HG03196 (cell line): ENCODE data around the gene AKAP13.
A peak's percentile ranks its signal among the peaks of the same experiment; 100 is the strongest.

Source experiments
- ATAC-seq: cut with Tn5 transposase; IDR thresholded peaks from one replicate; pipeline ENCODE4 v1.9.1; 2021; ENCODE audit not compliant: unreplicated experiment

The AKAP13 gene

DNA sequence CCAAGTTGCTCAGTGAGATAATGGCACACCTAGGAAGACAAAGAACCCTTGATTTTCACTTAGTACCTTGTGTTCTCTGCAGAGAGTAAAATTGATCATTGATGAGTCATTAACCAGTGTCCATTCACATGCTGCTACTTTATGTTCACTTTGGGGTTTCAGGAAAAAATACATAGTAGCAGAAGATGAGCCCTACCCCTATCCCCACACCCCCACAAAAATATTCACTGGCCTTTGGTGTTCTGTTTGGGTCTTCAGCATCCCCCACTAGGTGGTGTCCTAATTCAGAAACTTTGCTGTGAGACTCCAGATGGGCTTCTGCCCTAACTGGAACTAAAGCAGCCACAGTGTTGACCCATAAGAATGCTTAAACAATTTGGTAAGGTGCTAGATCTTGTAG lies 235.5 kb downstream of the AKAP13 start:
- peak; percentile 56 for ATAC-seq

GRCh38 chr15:85616549-85617110 lies 236.2 kb downstream of the AKAP13 start:
- no peak for ATAC-seq

DNA sequence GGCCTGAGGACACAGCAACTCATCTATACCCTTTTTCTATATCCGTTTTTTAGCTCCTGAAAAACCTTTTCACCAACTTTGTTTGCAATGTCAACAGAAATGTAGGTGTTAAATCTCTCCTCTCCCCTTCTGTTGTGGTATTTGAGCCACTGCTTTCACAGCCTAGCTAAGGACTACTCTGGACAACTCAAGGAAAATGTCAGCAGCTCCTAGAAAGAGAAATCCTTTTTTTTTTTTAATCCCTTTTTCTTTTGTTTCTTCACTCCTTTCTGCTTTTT lies 237.8 kb downstream of the AKAP13 start:
- ATAC-seq: no peak

DNA sequence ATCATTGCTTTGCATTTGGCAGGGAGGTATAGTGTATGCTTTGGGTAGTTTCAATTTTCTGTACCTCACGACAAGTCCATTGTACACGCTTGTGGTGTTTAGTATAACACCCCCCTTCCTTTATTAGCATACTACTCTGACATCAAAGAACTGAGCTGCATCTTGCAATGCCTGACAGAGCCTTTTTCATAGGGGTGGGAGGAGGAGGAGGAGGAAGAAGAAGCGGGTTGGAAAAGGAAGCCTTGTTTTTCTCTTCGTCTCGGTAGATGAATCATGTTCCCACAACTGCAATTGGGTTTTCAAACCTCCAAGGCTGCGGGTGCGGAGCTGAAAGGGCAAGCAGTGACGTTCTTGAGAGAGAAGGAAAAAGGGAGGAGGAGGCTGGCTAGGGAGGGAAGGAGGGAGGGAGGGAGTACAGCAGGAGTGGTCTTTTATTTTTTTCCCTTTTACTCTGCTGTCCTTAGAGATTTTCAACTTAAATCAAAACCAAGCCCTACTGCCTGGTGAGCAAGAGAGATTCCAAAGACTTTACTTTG lies 238.6 kb downstream of the AKAP13 start:
- ATAC-seq: peak; percentile 42

DNA sequence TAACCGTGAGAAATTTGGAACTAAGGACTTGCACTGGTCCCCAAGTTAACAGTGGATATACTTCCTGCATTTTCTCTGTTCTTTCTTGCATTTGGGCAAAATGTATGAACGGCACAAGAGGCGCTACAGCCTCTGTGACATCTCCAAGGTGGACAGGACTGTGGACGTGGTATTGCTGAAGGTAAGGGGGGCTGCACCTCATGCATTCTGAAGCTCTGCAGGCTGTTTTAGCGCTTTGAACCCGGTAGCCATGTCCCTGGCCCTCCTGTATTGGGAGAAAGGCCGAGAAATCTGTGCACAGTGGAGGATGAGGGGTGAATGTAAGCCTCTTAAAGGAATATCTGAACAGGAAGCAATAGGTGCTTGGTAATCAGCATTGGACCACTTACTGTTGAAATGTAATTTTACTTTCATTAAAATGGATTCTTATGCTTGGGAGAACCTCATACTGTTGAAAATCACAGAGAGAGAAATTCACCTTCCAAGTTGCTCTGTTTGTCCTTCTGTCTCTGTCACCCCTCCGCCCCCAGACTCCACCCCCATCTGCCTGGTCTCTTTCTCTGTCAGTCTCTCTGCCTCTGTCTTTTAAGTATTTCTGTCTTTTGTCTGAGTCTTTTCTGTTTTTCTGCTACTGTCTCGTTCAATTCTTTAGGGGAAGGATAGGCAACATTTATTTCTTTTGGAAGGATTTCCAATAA lies 239.7 kb downstream of the AKAP13 start:
- ATAC-seq: no peak

DNA sequence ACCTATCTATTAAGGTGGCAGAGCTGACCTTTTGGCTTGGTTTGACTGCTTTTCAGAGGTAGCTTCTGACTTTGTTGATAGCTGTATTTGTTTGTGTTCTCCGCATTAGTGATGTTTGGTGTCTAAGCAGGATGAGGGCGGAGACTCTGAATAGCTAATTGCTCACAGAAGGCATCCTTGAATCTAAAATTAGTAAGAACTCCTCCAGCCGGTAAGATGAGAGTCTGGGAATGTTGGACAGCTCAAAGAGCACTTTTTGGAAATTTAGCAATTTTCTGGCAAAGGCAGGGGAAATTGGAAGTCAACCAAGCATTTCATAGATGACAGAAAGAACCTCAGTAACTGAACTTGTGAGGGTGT lies 240.3 kb downstream of the AKAP13 start:
- no peak for ATAC-seq

DNA sequence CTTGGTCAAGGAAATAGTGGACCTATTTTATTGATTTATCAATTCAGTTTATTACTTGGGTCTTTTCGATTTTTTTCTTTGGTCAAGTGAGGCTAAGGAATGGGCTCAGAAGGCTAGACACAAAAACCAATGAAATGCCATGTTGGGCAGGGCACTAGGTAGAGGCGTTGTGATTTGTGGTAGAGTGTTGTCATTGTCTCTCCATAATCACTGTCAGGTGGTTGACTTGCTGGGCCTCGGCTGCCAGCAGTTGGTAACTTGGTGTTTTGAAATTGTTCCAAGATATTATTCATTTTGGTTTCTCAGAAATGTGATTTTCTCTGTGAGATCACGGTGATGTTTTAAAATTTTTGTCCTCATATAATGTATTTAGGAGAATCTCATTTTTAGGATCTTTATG lies 240.7 kb downstream of the AKAP13 start:
- ATAC-seq: no peak

GRCh38 chr15:85622221-85622831 lies 241.9 kb downstream of the AKAP13 start:
- ATAC-seq: no peak

DNA sequence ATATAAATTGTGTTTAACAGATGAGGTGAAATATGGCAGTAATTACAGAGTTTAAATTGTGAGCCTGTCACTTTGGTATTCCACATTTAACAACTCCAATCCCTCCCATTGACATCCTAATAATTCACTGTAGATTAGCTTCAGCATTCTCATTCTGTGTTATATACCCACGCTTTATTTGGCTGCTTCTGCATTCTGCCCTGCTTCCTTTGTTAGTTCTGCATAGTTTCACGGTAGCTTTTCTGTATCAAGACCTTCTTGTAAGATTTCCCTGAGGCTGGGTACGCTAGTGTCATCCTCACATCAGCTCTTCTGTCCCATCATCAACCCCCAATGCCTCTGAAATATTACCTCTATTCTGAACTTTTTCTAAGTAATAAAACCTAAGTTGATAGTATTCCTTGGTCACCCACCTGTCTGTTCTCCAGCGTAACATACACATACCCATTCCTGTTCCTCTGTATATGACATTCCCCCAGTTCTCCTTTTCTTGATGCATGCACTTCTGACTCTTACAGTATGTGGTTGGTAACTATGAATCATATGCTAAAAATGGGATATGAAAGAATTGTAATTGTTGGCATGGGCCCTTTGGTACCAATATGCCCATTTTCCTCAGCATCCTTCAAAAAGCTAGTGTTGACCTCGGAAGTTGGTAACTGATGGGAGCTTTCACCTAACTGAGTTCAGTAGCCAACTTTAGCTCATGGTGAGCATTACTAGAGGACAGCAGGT lies 243.1 kb downstream of the AKAP13 start:
- ATAC-seq: no peak

GRCh38 chr15:85624291-85624801 lies 243.9 kb downstream of the AKAP13 start:
- no peak for ATAC-seq

- no peak for ATAC-seq
Measured at GRCh38 chr15:85625166-85625830, 244.9 kb downstream of the AKAP13 start.

GRCh38 chr15:85625856-85626255 lies 245.5 kb downstream of the AKAP13 start:
- no peak for ATAC-seq

DNA sequence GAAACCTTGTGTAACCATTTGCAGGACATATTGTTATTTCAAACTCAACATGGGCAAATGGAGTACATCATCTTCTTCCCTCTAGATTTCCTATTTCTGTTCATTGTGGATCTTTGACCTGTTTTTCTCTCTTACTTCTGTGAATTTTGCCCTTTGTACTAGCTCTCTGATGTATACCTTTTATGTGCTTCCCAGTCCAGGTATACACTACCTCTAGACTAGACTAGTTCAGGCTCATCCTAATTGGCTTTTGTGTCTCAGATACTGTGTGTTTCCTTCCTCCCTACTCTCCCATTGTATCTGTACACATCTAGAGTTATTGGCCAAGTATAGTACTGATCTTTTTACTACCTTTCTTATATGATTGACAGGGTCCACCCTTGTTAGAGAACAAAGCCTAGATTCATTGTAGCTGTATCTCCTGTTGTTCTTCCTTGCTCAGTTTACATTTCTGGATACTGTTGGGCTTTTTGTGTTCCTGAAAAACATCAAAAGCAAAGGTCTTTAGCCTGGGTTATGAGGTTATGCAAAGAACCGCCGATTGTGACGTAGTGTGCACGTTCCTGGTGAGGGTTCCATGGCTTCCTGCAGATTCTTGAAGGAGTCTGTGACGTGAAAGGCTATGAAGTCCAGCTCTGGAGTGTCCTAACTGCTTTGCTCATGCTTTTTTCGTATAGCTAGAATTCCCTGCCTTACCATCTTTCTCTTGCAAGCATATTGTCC lies 247.0 kb downstream of the AKAP13 start:
- ATAC-seq: no peak

- ATAC-seq: no peak
Measured at GRCh38 chr15:85630311-85630710, 249.9 kb downstream of the AKAP13 start.

DNA sequence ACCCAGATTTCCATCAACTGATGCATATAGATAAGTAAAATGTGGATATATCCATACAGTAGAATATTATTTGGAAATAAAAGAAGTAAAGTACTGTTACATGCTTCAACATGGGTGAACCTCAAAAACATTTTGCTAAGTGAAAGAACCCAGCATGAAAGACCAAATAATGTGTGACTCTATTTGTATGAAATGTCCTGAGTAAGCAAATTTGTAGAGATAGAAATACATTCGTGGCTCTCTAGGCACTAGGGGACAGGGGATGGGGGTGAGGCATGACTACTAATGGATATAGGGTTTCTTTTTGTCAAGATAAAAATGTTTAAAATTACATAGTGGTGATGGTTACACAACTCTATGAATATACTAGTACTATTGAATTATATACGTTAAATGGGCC lies 250.6 kb downstream of the AKAP13 start:
- ATAC-seq: no peak

DNA sequence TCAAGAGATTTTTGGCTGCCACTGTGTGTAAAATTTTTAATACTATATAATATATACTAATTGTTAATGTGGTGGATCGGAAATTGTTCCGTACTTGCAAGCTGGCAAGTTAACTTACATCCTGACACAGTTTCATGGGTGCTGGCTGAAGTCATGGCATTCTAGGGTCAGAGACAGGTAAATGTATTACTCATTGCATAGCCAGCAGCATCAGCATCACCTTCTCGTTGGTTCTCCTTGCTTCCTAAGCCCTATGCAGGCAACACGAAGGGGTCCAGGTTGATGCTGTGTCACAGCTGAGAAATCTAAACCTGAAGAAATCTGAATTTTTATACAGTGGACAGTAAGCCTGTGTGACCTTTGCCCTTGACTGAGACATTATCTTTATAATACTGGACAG lies 251.6 kb downstream of the AKAP13 start:
- ATAC-seq: no peak

- ATAC-seq: no peak
Measured at GRCh38 chr15:85633859-85634258, 253.5 kb downstream of the AKAP13 start.

GRCh38 chr15:85636351-85636750 lies 255.9 kb downstream of the AKAP13 start:
- no peak for ATAC-seq

- ATAC-seq: no peak
Measured at GRCh38 chr15:85639752-85640381, 259.5 kb downstream of the AKAP13 start.

DNA sequence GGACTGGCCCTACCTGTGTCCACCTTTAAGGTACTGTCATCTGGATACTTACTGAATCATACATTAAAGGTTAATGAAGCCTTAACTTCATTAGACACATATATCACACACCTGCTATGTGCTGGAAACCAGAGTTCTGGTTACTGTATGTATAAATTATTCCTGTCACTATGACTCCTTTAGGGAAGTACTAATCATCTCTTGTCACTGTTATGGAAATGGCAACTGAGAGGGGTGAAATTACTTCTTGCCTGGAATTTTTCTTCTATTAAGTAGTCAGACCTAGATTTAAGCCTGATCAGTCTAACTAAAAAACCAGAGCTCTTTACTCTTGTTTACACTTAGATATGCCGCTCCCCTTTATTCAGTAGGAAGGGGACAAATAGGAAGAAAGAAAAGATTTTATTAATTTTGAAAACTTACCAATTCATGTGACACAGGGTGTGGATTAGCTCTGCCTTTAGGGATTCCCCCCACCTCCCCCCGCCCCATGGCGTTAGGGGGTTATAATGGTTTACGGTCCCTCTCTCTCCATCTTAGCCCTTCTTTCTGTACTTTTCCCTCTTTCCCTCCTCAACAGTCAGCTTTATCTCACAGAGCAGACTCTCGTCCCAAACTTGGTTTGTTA lies 261.8 kb downstream of the AKAP13 start:
- ATAC-seq: no peak
